Measurements from ENCODE around the gene CCDC7.

GRCh38 chr10:32906595-32906994 lies 460.7 kb downstream of the CCDC7 start:
- TF ChIP-seq CTCF (IDR thresholded peaks at IDR 0.05), result no peak
- TF ChIP-seq, protein P1, sequence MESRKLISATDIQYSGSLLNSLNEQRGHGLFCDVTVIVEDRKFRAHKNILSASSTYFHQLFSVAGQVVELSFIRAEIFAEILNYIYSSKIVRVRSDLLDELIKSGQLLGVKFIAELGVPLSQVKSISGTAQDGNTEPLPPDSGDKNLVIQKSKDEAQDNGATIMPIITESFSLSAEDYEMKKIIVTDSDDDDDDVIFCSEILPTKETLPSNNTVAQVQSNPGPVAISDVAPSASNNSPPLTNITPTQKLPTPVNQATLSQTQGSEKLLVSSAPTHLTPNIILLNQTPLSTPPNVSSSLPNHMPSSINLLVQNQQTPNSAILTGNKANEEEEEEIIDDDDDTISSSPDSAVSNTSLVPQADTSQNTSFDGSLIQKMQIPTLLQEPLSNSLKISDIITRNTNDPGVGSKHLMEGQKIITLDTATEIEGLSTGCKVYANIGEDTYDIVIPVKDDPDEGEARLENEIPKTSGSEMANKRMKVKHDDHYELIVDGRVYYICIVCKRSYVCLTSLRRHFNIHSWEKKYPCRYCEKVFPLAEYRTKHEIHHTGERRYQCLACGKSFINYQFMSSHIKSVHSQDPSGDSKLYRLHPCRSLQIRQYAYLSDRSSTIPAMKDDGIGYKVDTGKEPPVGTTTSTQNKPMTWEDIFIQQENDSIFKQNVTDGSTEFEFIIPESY (IDR thresholded peaks at IDR 0.05; ENCODE audit: borderline replicate concordance, low read depth), result no peak
- no peak for TF ChIP-seq TAF1 (IDR thresholded peaks at IDR 0.05; ENCODE audit: borderline replicate concordance, low read depth, low read length)
- no peak for TF ChIP-seq POLR2AphosphoS5 (IDR thresholded peaks at IDR 0.05; ENCODE audit: low read depth, low read length)
- no peak for TF ChIP-seq TCF12 (IDR thresholded peaks at IDR 0.05)
- TF ChIP-seq EP300 (IDR thresholded peaks at IDR 0.05; ENCODE audit: borderline replicate concordance in 1 of 2, low read depth in 1 of 2, low read length in 1 of 2), result no peak
- TF ChIP-seq RAD21 (IDR thresholded peaks at IDR 0.05; ENCODE audit: low read length), result no peak
- TF ChIP-seq RFX5 (IDR thresholded peaks at IDR 0.05; ENCODE audit: low read length), result no peak
- TF ChIP-seq RXRA (IDR thresholded peaks at IDR 0.05; ENCODE audit: borderline replicate concordance, low read depth), result no peak
- TF ChIP-seq SIN3A (IDR thresholded peaks at IDR 0.05; ENCODE audit: borderline replicate concordance, low read depth, low read length), result no peak
- TF ChIP-seq CHD2 (IDR thresholded peaks at IDR 0.05; ENCODE audit: low read length, partially characterized antibody), result no peak
- TF ChIP-seq, protein P2, sequence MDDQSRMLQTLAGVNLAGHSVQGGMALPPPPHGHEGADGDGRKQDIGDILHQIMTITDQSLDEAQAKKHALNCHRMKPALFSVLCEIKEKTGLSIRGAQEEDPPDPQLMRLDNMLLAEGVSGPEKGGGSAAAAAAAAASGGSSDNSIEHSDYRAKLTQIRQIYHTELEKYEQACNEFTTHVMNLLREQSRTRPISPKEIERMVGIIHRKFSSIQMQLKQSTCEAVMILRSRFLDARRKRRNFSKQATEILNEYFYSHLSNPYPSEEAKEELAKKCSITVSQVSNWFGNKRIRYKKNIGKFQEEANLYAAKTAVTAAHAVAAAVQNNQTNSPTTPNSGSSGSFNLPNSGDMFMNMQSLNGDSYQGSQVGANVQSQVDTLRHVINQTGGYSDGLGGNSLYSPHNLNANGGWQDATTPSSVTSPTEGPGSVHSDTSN (IDR thresholded peaks at IDR 0.05), result no peak
- TF ChIP-seq MEF2A (IDR thresholded peaks at IDR 0.05; ENCODE audit: borderline replicate concordance, low read depth), result no peak

Data from SK-N-SH (cell line).